Activated T-helper 1 cell treated with anti-CD3 and anti-CD28 coated beads, Interleukin-2, amount 50 U/mL, for 16 hours (primary cell): ENCODE results near the gene TPSAB1.

Experiments used
- DNase-seq, 2 donors: peaks; one replicate each; pipeline ENCODE4 v3.0.0-alpha.2; 2020; ENCODE audit warnings: low read depth in 1 of 2, low spot score in 1 of 2

TPSAB1 gene

GRCh38 chr16:1283296-1283695 lies 42.8 kb downstream of the TPSAB1 start:
- no peak for DNase-seq

DNA sequence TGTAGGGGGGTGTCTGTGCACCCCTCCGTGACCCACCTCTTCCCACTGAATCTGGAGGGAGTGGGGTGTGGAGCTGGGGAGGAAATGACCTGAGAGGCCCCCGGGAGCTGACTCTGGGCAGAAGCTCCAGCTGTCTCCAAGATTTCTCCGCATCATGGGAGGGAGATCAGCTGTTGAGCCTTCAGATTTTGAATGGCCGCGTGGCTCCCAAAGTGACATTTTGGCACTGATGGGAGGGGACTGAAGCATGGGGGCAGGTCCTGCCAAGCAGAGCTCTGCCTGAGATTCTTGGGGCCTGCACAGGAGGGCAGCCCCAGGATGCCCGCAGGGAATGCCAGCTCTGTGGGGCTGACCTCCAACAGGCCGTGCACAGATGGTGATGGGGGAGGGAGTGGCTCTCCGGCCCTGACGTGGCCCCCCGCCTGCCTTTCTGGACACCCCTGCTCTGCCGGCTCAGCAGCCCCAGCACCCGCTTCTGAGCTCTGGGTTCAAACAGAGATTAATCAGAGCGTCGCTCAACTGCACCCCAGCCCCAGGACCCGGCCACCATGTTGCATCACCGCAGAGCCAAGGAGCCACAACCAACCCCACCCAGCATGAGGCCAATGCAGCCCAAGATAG lies 43.6 kb downstream of the TPSAB1 start:
- DNase-seq: no peak

DNA sequence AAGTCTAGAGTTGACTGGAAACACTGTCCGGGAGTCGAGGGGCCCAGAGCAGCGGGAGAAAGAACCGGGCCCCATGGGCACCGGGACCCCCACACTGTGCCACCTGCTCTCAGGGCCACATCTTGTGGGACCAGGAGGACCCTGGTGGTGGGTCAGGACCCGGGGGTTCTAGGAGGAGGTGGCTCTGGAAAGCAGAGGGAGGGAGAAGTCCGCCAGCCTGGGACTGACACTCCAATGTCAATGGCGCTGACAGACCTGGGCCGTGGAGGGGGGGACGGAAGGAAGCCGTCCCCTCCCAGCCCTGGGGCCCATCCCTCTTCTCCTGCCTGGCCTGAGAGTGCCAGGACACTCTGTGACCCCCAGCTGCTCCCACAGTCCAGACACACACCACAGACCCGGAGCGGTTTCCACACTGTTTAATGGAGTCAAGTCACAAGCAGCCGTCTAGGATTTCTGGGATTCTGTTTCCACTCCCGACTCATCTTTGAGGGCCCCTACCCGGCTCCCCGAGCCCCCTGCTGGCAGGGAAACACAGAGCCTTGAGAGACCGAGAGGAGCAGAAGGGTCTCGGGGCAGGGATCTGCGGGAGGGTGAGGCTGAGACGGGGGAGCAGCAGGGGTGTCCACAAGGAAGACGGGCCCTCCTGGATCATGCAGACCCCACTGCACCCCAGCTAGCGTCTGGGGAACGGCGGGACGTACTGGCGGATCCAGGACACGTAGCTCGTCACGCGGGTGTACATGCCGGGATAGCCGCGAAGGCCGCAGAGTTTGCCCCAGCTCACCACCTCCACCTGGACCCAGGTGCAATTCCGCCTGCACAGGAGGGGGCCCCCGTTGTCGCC lies 45.4 kb downstream of the TPSAB1 start:
- no peak for DNase-seq

DNA sequence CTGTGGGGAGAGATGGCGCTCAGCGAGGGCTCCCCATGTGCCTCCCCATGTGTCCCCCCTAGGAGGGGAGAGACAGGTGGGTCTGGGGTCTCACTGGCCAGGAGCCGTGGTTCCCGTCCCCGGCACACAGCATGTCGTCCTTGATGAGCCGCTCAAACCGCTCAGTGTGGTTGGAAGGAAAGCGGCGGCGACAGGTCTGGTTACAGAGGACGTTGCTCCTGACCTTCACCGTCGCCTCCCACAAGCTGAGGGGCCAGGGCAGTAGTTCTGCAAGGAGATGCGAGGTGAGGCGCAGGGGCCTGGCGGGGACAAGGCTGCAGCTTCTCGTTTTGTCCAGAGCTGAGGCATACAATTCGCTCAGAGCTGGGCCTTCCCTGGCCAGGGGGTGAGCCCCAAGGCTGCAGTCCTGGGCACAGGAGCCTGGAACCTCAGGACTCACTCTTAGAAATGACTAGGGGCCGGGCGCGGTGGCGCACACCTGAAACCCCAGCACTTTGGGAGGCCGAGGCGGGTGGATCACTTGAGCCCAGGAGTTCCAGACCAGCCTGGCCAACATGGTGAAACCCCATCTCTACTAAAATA lies 46.1 kb downstream of the TPSAB1 start:
- no peak for DNase-seq

DNA sequence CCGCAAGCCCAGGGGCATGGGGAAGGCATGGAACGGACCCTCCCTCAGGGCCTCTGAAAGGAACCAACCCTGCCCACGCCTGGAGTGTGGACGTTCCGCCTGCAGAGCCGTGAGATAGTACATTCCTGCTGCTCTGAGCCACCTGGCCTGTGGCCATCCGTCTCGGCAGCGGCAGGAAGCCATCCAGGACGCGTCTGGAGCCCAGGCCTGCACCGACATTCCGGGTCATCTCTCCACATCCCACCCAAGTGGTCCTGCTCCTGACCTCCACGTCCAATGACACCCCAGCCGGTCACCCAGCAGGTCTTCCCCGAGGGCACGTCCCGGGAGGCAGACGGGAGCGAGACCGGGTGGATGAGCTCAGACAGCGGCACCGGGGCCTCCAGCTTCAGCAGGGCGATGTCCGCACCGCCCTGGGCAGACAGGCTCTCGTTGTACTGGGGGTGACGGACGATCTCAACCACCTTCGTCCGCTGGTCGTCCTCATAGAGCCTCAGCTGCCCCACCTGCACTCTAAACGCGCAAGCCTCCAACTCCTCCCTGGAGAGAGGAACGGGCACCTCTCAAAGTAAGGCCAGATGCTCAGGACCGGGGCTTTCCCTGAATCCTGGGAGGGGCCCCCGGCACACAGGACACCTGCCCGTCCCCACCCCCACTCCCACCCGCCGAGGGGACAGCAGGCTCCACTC lies 47.6 kb downstream of the TPSAB1 start:
- no peak for DNase-seq

- DNase-seq: no peak
Observed at GRCh38 chr16:1288813-1289476, 48.4 kb downstream of the TPSAB1 start.

DNA sequence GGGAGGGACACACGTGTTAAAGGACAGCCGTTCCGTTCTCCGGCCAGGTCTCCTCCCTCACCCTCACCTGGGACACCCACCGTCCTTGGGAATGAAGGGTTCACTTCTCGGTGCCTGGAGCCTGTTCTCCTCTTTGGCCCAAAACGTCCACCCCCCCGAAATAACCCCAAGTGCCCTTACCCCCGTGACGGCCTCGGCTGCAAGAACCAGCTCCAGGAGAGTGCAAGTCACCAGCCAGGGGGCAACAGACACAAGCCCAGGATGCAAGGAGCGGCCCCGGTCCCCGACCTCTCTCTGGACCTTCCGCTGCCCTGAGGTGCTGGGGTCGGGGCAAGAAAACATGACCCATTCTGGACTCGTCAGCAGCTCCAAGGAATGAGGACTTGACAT lies 49.0 kb downstream of the TPSAB1 start:
- no peak for DNase-seq

DNA sequence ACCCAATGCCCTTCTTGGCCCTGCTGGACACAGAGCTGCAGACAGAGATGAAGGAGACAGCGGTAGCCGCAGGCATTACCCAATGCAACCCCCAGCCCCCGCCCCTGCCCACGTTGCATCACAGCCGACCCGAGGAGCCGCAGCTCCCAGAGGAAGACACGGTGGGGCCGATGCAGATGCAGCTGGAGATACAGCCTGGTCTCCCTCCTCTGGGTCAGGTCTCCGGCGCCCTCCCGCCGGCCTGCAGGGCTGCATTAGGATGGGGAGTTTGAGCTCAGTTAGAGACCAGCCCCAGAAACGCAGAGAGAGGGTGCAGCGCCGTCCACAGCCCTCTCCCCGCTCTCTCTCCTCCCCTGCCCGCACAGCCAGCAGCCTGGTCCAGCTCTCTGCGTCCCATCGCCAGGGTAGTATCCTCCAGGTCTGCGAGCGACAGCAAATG lies 49.6 kb downstream of the TPSAB1 start:
- DNase-seq: no peak

GRCh38 chr16:1290860-1291575 lies 50.5 kb downstream of the TPSAB1 start:
- no peak for DNase-seq

DNA sequence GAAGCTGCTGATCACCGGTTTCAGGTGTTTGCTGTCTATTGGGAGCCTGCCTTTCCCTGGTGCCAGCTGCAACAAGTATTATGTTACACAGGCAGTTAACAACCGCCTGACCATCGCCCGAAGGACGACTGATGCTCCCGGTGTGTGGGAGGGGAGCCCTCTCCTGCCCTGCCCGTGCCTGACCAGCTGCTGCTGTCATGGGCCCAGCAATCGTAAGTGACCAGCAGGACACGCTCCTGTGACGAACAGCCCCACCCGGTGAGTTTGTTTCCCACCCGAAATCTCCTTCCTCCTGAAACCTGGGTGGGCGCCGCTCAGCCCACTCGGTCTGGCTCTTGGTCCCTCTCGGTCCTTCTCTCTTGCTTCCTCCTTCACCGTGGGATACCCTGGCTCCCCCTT lies 51.1 kb downstream of the TPSAB1 start:
- no peak for DNase-seq
